ENCODE data around the gene PPFIBP1. TPM values are rescaled to one million over a fixed set of nuclear protein-coding genes. Genes with fewer than 3 reads are reported as not detected.

PPFIBP1 gene
- total RNA-seq, 1 donor, result 179 TPM

- Histone ChIP-seq H2AFZ (ENCODE audit: low read length) (no peak overlapping the region), H3K4me2 (ENCODE audit: insufficient read depth, low read length) (no peak overlapping the region), H3K27me3 (ENCODE audit: insufficient read depth, low read length) (no peaks in the 10 kb centered on the region), H3K79me2 (ENCODE audit: insufficient read depth, low read length) (peaks cover 4% of the 10 kb centered on the region), H3K4me1 (ENCODE audit: insufficient read depth, low read length) (peaks cover 14% of the 10 kb centered on the region), H4K20me1 (ENCODE audit: insufficient read depth, low read length) (no peaks in the 10 kb centered on the region), H3K4me3 (ENCODE audit: insufficient read depth, low read length) (no peak overlapping the region), H3K27ac (ENCODE audit: low read depth, low read length) (peak overlapping the region; percentile 74), H3K36me3 (ENCODE audit: insufficient read depth, low read length) (peaks cover 66% of the 10 kb centered on the region), H3K9me3 (ENCODE audit: low read depth, low read length) (no peaks in the 10 kb centered on the region)
- no peak for DNase-seq (ENCODE audit: insufficient read length, low spot score, missing footprints)
- TF ChIP-seq, protein P1, sequence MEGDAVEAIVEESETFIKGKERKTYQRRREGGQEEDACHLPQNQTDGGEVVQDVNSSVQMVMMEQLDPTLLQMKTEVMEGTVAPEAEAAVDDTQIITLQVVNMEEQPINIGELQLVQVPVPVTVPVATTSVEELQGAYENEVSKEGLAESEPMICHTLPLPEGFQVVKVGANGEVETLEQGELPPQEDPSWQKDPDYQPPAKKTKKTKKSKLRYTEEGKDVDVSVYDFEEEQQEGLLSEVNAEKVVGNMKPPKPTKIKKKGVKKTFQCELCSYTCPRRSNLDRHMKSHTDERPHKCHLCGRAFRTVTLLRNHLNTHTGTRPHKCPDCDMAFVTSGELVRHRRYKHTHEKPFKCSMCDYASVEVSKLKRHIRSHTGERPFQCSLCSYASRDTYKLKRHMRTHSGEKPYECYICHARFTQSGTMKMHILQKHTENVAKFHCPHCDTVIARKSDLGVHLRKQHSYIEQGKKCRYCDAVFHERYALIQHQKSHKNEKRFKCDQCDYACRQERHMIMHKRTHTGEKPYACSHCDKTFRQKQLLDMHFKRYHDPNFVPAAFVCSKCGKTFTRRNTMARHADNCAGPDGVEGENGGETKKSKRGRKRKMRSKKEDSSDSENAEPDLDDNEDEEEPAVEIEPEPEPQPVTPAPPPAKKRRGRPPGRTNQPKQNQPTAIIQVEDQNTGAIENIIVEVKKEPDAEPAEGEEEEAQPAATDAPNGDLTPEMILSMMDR (IDR thresholded peaks at IDR 0.05; ENCODE audit: extremely low read depth, low read depth, low read length), result no peak
These were observed 133.3 kb downstream of the PPFIBP1 start for GRCh38 chr12:27657296-27657695.

GRCh38 chr12:27665704-27666103 lies 141.7 kb downstream of the PPFIBP1 start:
- no peaks in the 10 kb centered on the region for H3K9me3 ChIP-seq (ENCODE audit: low read depth, low read length)
- peaks cover 5% of the 10 kb centered on the region for H3K79me2 ChIP-seq (ENCODE audit: insufficient read depth, low read length)
- no peak overlapping the region for H3K27ac ChIP-seq (ENCODE audit: low read depth, low read length)
- no peak overlapping the region for H3K4me3 ChIP-seq (ENCODE audit: insufficient read depth, low read length)
- no peak overlapping the region for H2AFZ ChIP-seq (ENCODE audit: low read length)
- no peak overlapping the region for H3K4me2 ChIP-seq (ENCODE audit: insufficient read depth, low read length)
- no peaks in the 10 kb centered on the region for H3K27me3 ChIP-seq (ENCODE audit: insufficient read depth, low read length)
- no peaks in the 10 kb centered on the region for H4K20me1 ChIP-seq (ENCODE audit: insufficient read depth, low read length)
- H3K4me1 ChIP-seq (ENCODE audit: insufficient read depth, low read length), result peaks cover 15% of the 10 kb centered on the region
- TF ChIP-seq, protein P1 (IDR thresholded peaks at IDR 0.05; ENCODE audit: extremely low read depth, low read depth, low read length), result no peak
- DNase-seq (ENCODE audit: insufficient read length, low spot score, missing footprints), result no peak
- H3K36me3 ChIP-seq (ENCODE audit: insufficient read depth, low read length), result peaks cover 69% of the 10 kb centered on the region

DNA sequence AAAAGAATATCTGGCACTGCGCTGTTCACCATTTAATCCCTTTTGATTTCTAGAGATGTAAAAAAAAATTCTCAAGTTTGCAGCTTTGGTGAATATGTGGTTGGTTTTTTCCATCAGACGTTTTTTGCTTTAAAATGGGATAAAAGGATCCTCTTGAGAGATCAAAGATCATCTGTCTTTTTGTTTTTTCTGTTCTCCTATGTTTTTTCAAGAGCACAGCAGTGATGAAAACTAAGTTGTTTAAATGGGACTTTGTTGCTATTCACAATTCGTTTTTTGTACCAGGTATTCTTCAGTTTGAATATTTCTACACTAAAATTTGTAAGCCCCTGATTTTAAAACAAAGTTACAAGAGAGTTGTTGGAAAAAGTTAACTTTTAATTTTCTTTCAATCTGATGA lies 142.5 kb downstream of the PPFIBP1 start:
- Histone ChIP-seq H3K79me2 (ENCODE audit: insufficient read depth, low read length) (peaks cover 5% of the 10 kb centered on the region), H3K4me1 (ENCODE audit: insufficient read depth, low read length) (peaks cover 15% of the 10 kb centered on the region), H3K4me3 (ENCODE audit: insufficient read depth, low read length) (no peak overlapping the region), H3K36me3 (ENCODE audit: insufficient read depth, low read length) (peaks cover 69% of the 10 kb centered on the region), H3K4me2 (ENCODE audit: insufficient read depth, low read length) (no peak overlapping the region), H3K27me3 (ENCODE audit: insufficient read depth, low read length) (no peaks in the 10 kb centered on the region), H2AFZ (ENCODE audit: low read length) (no peak overlapping the region), H3K9me3 (ENCODE audit: low read depth, low read length) (no peaks in the 10 kb centered on the region), H4K20me1 (ENCODE audit: insufficient read depth, low read length) (no peaks in the 10 kb centered on the region), H3K27ac (ENCODE audit: low read depth, low read length) (peak overlapping the region; percentile 83)
- TF ChIP-seq, protein P1 (IDR thresholded peaks at IDR 0.05; ENCODE audit: extremely low read depth, low read depth, low read length), result no peak
- no peak for DNase-seq (ENCODE audit: insufficient read length, low spot score, missing footprints)

DNA sequence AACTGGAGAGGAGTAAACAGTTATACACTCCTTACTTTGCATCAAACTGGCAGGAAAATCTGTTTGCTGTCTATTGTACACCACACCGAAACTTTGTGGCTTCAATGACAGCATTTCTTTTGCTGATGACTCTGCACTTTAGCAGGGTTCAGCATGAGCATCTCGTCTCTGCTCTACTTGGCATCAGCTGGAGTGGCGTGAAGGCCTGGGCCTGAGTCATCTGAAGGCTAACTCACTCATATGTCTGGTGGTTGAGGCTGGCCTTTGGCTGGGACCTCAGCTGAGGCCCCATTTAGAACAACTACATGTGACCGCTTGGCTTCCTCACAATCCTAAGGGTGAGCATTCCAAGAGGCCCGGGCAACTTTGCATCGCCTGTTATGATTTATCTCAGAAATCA lies 143.5 kb downstream of the PPFIBP1 start:
- H3K27ac ChIP-seq (ENCODE audit: low read depth, low read length), result peak overlapping the region; percentile 83
- H3K36me3 ChIP-seq (ENCODE audit: insufficient read depth, low read length), result peaks cover 67% of the 10 kb centered on the region
- H3K4me1 ChIP-seq (ENCODE audit: insufficient read depth, low read length), result peaks cover 15% of the 10 kb centered on the region
- H3K27me3 ChIP-seq (ENCODE audit: insufficient read depth, low read length), result no peaks in the 10 kb centered on the region
- TF ChIP-seq, protein P1 (IDR thresholded peaks at IDR 0.05; ENCODE audit: extremely low read depth, low read depth, low read length), result no peak
- H3K9me3 ChIP-seq (ENCODE audit: low read depth, low read length), result no peaks in the 10 kb centered on the region
- peaks cover 2% of the 10 kb centered on the region for H3K79me2 ChIP-seq (ENCODE audit: insufficient read depth, low read length)
- H3K4me3 ChIP-seq (ENCODE audit: insufficient read depth, low read length), result no peak overlapping the region
- H3K4me2 ChIP-seq (ENCODE audit: insufficient read depth, low read length), result peak overlapping the region; percentile 8
- peak; percentile 91 for DNase-seq (ENCODE audit: insufficient read length, low spot score, missing footprints)
- no peak overlapping the region for H2AFZ ChIP-seq (ENCODE audit: low read length)
- no peaks in the 10 kb centered on the region for H4K20me1 ChIP-seq (ENCODE audit: insufficient read depth, low read length)
